Fibroblast of the aortic adventitia (primary cell): ENCODE results near the gene CARHSP1. TPM values are rescaled to one million over a fixed set of nuclear protein-coding genes. Genes with fewer than 3 reads are reported as not detected.
A peak's percentile ranks its signal among the peaks of the same experiment; 100 is the strongest.

Experiments
- DNase-seq: peaks from one replicate; pipeline ENCODE4 v3.0.0-alpha.2; 2010; ENCODE audit warnings: low read depth
- H3K4me3 ChIP-seq: 2 replicates; pipeline ENCODE4 v1.5.1; 2011; ENCODE audit warnings: low read depth, mild to moderate bottlenecking, control low read depth, low read length, moderate library complexity
- CTCF ChIP-seq: IDR thresholded peaks from 2 replicates; pipeline ENCODE4 v1.5.1; 2011; ENCODE audit warnings: mild to moderate bottlenecking, low read length, control low read depth, inconsistent platforms; ENCODE audit not compliant: insufficient read depth
- total RNA-seq: library from RNA; depleted of rRNA; stranded (reverse); fragments of >200 nt; gene quantifications from 2 replicates; pipeline ENCODE4 v1.2.3, GENCODE V29; 2012; ENCODE audit warnings: low replicate concordance

Gene CARHSP1
- total RNA-seq, 1 donor = 66.5 TPM

- DNase-seq = no peak
- no peak for TF ChIP-seq CTCF
Observed at GRCh38 chr16:8864480-8865110, 4.2 kb downstream of the CARHSP1 start.

GRCh38 chr16:8863594-8864424, 5.0 kb downstream of the CARHSP1 start:
- TF ChIP-seq CTCF = no peak
- H3K4me3 ChIP-seq = no peak overlapping the region
- no peak for DNase-seq

More at GRCh38 chr16:8864480-8865110, 4.2 kb downstream of the CARHSP1 start:
- no peak overlapping the region for H3K4me3 ChIP-seq

- no peak overlapping the region for H3K4me3 ChIP-seq
- DNase-seq = no peak
- no peak for TF ChIP-seq CTCF
Observed at GRCh38 chr16:8862309-8863130, 6.3 kb downstream of the CARHSP1 start.

- DNase-seq = no peak
- no peak overlapping the region for H3K4me3 ChIP-seq
- no peak for TF ChIP-seq CTCF
Observed at GRCh38 chr16:8861563-8862308, 7.1 kb downstream of the CARHSP1 start.

GRCh38 chr16:8859913-8860881, 8.6 kb downstream of the CARHSP1 start:
- DNase-seq = peak; percentile 66
- H3K4me3 ChIP-seq = no peak overlapping the region
- TF ChIP-seq CTCF = no peak
